Esophagus muscularis mucosa (tissue), 4 donors: ENCODE measurements around the gene NCOA7. TPM values are rescaled to one million over a fixed set of nuclear protein-coding genes. Genes with fewer than 3 reads are reported as not detected.
A peak's percentile ranks its signal among the peaks of the same experiment; 100 is the strongest.
"Not testable (repeated sequence)": the region's sequence is repeated elsewhere in the genome, so short reads cannot be mapped to it uniquely, and the experiment has no call there.

ENCODE experiments used
- DNase-seq: peaks from one replicate; pipeline ENCODE4 v3.0.0-alpha.2; 2017; ENCODE audit errors: extremely low spot score
- H3K27ac ChIP-seq, 4 donors: fragments of 200-600 bp; sonication (generic); replicated peaks in 1 of 4; 1 replicate in 3 of 4; 2 replicates in 1 of 4; pipeline ENCODE4 v1.5.1; 2016 to 2019; ENCODE audit warnings: mild to moderate bottlenecking in 1 of 4
- H3K27me3 ChIP-seq, 4 donors: fragments of 200-600 bp; sonication (generic); one replicate each; pipeline versions ENCODE4 v1.5.1 to v1.6.0; 2016 to 2019
- H3K36me3 ChIP-seq, 4 donors: fragments of 200-600 bp; sonication (generic); one replicate each; pipeline ENCODE4 v1.5.1; 2016 to 2019
- H3K4me1 ChIP-seq, 4 donors: fragments of 200-600 bp; sonication (generic); one replicate each; pipeline ENCODE4 v1.5.1; 2016 to 2019
- H3K4me3 ChIP-seq, 4 donors: fragments of 200-600 bp; sonication (generic); 1 replicate in 2 of 4; 2 replicates in 2 of 4; pipeline ENCODE4 v1.5.1; 2016 to 2019; ENCODE audit warnings: mild to moderate bottlenecking in 4 of 4, moderate library complexity in 1 of 4
- H3K9me3 ChIP-seq, 4 donors: fragments of 200-600 bp; sonication (generic); 1 replicate in 3 of 4; 2 replicates in 1 of 4; pipeline ENCODE4 v1.5.1; 2016 to 2019
- CTCF ChIP-seq, 3 experiments: fragments of 200-600 bp in 2 of 3; fragments of 450-650 bp in 1 of 3; sonication (generic) in 2 of 3; IDR thresholded peaks; one replicate each; pipeline ENCODE4 v1.5.1; 2017 to 2019; ENCODE audit warnings: antibody characterized with exemption in 3 of 3, mild to moderate bottlenecking in 2 of 3, moderate library complexity in 1 of 3
- EP300 ChIP-seq: sonication (generic); formaldehyde crosslinking; IDR thresholded peaks from one replicate; pipeline ENCODE4 v1.6.1; 2017; ENCODE audit warnings: antibody characterized with exemption
- POLR2A ChIP-seq: fragments of 450-650 bp; IDR thresholded peaks from one replicate; pipeline ENCODE4 v1.6.1; 2017; ENCODE audit warnings: antibody characterized with exemption, moderate library complexity, mild to moderate bottlenecking, low read depth
- POLR2AphosphoS5 ChIP-seq, 2 donors: sonication (generic); formaldehyde crosslinking; IDR thresholded peaks; one replicate each; pipeline ENCODE4 v1.6.1; 2017; ENCODE audit warnings: antibody characterized with exemption in 2 of 2
- WGBS: methylation state at CpG from one replicate; pipeline ENCODE4 v1.1.5; 2018; 5-methylcytosine and 5-hydroxymethylcytosine counted together
- intact Hi-C: fragments of 100-400 bp; cut with DNase I; formaldehyde crosslinking; loops from one replicate; pipeline ENCODE4 v1.15.1; 2023
- total RNA-seq, 4 donors: library from RNA; depleted of rRNA; stranded (reverse); fragments of >200 nt; gene quantifications; one replicate each; pipeline versions ENCODE4 v1.1.0 to v1.2.1, GENCODE V29; 2016

NCOA7 gene
- total RNA-seq, 4 donors from 2014 or later = 15.4 to 29.0 (median 19.9) TPM

- Histone ChIP-seq H3K9me3 (no peaks in the 10 kb centered on the region), H3K27me3 (no peaks in the 10 kb centered on the region), H3K27ac (no peak overlapping the region), H3K4me1 (peaks cover 15 to 33% (median 19%) of the 10 kb centered on the region in 4 donors), H3K4me3 (no peak overlapping the region), H3K36me3 (no peaks in the 10 kb centered on the region)
- 91% methylated on average over 5 of the region's 5 CpGs for WGBS
- no peak for DNase-seq
- intact Hi-C loops = no loop called here
- TF ChIP-seq POLR2A = no peak
- TF ChIP-seq POLR2AphosphoS5 (IDR thresholded peaks at IDR 0.05) = no peak
- TF ChIP-seq EP300 = no peak
- no peak for TF ChIP-seq CTCF (IDR thresholded peaks at IDR 0.05)
Measured at GRCh38 chr6:125841356-125842090, 50.8 kb downstream of the NCOA7 start.

DNA sequence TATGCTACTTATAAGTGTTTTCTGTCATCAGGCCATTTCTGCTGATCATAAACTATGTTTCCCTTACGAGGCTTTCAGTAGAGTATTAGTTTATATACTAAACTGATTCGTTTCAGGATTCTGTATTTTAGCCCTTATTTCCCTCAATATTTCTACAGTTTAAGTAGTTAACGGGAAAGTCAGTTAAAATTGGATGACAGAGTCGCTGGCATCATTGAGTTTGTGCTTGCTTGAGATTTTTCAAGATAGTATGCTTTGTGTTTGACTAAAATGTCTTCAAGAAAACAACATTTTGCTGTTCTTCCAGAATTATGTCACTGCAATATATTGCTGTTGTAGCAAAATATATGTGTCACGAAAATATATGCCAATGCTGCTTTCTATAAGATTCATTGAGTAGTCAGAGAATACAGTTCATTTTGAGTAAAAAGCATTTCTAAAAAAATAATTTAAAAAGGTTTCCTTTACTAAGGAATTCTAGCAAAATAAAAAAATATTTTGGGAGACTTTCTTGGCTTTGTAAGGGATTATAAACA is 51.4 kb downstream of the NCOA7 start:
- Histone ChIP-seq H3K4me3 (no peak overlapping the region), H3K27ac (no peak overlapping the region), H3K36me3 (no peaks in the 10 kb centered on the region), H3K9me3 (no peaks in the 10 kb centered on the region), H3K27me3 (no peaks in the 10 kb centered on the region), H3K4me1 (peaks cover 15 to 33% (median 19%) of the 10 kb centered on the region in 4 donors)
- WGBS = 91% methylated on average over 5 of the region's 5 CpGs
- no peak for DNase-seq
- TF ChIP-seq CTCF (IDR thresholded peaks at IDR 0.05) (no peak), POLR2A (no peak), POLR2AphosphoS5 (IDR thresholded peaks at IDR 0.05) (no peak), EP300 (no peak)
- intact Hi-C loops = no loop called here

- no peak for DNase-seq
- Histone ChIP-seq H3K36me3 (no peaks in the 10 kb centered on the region), H3K9me3 (no peaks in the 10 kb centered on the region), H3K4me1 (peaks cover 15 to 28% (median 19%) of the 10 kb centered on the region in 4 donors), H3K27ac (peak overlapping the region in 1 of 4 donors; percentile 31), H3K27me3 (no peaks in the 10 kb centered on the region), H3K4me3 (no peak overlapping the region)
- intact Hi-C loops = no loop called here
- WGBS = 86% methylated on average over 1 of the region's 1 CpG
- no peak for TF ChIP-seq POLR2AphosphoS5 (IDR thresholded peaks at IDR 0.05)
Measured at GRCh38 chr6:125843593-125843992, 52.8 kb downstream of the NCOA7 start.

- Histone ChIP-seq H3K4me1 (peaks cover 13 to 28% (median 16%) of the 10 kb centered on the region in 4 donors), H3K27ac (peak overlapping the region in 2 of 4 donors; percentile 31 to 38), H3K4me3 (no peak overlapping the region), H3K36me3 (no peaks in the 10 kb centered on the region), H3K27me3 (no peaks in the 10 kb centered on the region), H3K9me3 (no peaks in the 10 kb centered on the region)
- TF ChIP-seq POLR2AphosphoS5 (IDR thresholded peaks at IDR 0.05) (no peak), CTCF (IDR thresholded peaks at IDR 0.05) (no peak), POLR2A (no peak), EP300 (no peak)
- intact Hi-C loops = no loop called here
- DNase-seq = no peak
- WGBS = 53% methylated on average over 5 of the region's 5 CpGs
Measured at GRCh38 chr6:125844989-125845388, 54.2 kb downstream of the NCOA7 start.

GRCh38 chr6:125846292-125847024 is 55.7 kb downstream of the NCOA7 start:
- intact Hi-C loops = no loop called here

GRCh38 chr6:125848286-125848685 is 57.5 kb downstream of the NCOA7 start:
- H3K4me1 ChIP-seq = peaks cover 15 to 24% (median 16%) of the 10 kb centered on the region in 4 donors
- DNase-seq, H3K27me3 ChIP-seq, H3K9me3 ChIP-seq, H3K4me3 ChIP-seq, H3K36me3 ChIP-seq, intact Hi-C loops, H3K27ac ChIP-seq: not testable (repeated sequence)
- 96% methylated on average over 5 of the region's 5 CpGs for WGBS

More at GRCh38 chr6:125846292-125847024, 55.7 kb downstream of the NCOA7 start:
- no peak for TF ChIP-seq EP300
- no peak for TF ChIP-seq CTCF (IDR thresholded peaks at IDR 0.05)
- no peak for TF ChIP-seq POLR2A
- no peak for TF ChIP-seq POLR2AphosphoS5 (IDR thresholded peaks at IDR 0.05)
- WGBS = 85% methylated on average over 4 of the region's 4 CpGs
- peaks cover 13 to 28% (median 16%) of the 10 kb centered on the region in 4 donors for H3K4me1 ChIP-seq
- DNase-seq = no peak
- no peaks in the 10 kb centered on the region for H3K9me3 ChIP-seq
- H3K27me3 ChIP-seq = no peaks in the 10 kb centered on the region
- no peak overlapping the region for H3K27ac ChIP-seq
- H3K36me3 ChIP-seq = no peaks in the 10 kb centered on the region
- H3K4me3 ChIP-seq = no peak overlapping the region
